HL-60 (cell line): ENCODE measurements around the gene BAHCC1.

Source experiments
- DNase-seq, 2 experiments: peaks; one replicate each; pipeline ENCODE4 v3.0.0-alpha.2; 2010 to 2020; ENCODE audit warnings: low read depth in 1 of 2, low spot score in 1 of 2
- H3K27ac ChIP-seq: fragments of 250-450 bp; sonication (Bioruptor Pico); replicated peaks from 2 replicates; pipeline ENCODE4 v1.5.1; 2020; ENCODE audit warnings: mild to moderate bottlenecking, moderate library complexity
- H3K27me3 ChIP-seq: fragments of 250-450 bp; sonication (Bioruptor Pico); 2 replicates; pipeline ENCODE4 v1.5.1; 2021; ENCODE audit warnings: mild to moderate bottlenecking, moderate library complexity; ENCODE audit not compliant: insufficient read depth, poor library complexity, severe bottlenecking
- H3K4me3 ChIP-seq: replicated peaks from 2 replicates; pipeline ENCODE4 v1.5.1; 2011; ENCODE audit warnings: mild to moderate bottlenecking, control low read depth, low read length; ENCODE audit not compliant: insufficient read depth
- GABPA ChIP-seq: IDR thresholded peaks from 2 replicates; pipeline ENCODE4 v1.6.1; 2012; ENCODE audit warnings: low read depth
- POLR2AphosphoS5 ChIP-seq: IDR thresholded peaks from 2 replicates; pipeline ENCODE4 v1.6.1; 2012; ENCODE audit warnings: low read depth
- SPI1 ChIP-seq: IDR thresholded peaks from 2 replicates; pipeline ENCODE4 v1.6.1; 2012; ENCODE audit warnings: low read depth, mild to moderate bottlenecking, borderline replicate concordance
- TF ChIP-seq, protein P1 (sequence below): IDR thresholded peaks from 2 replicates; pipeline ENCODE4 v1.6.1; 2012; ENCODE audit warnings: low read depth; ENCODE audit not compliant: insufficient replicate concordance
- TF ChIP-seq, protein P2 (sequence below): IDR thresholded peaks from one replicate; pipeline ENCODE4 v1.5.1; 2011; ENCODE audit warnings: low read length, control low read depth, inconsistent platforms; ENCODE audit not compliant: insufficient read depth

BAHCC1 gene

DNA sequence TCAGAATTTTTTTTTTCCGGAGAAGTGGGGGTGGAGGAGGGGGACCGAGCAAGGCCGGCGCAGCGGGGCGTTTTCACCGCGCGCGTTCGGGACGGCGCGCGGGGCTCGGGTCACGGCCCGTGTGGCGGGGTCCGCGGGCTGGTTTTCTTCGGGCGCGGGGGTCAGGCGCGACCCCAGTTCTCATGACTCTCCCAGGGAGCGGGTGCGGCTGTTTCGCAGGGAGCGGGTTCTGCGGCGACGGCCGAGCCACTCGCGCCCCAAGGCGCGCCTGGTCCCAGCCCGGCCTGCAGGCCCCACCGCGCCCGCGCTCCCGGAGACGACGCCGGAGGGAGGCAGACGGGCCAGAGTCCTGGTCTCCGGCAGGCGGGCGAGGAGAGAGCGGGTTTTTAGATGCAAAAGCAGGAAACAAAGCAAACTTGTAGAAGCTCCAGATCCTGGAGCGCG lies 1.0 kb downstream of the BAHCC1 start:
- H3K4me3 ChIP-seq: peak overlapping the region; percentile 62
- TF ChIP-seq SPI1: no peak
- TF ChIP-seq POLR2AphosphoS5: no peak; the same call in 1 of the 2 replicates
- TF ChIP-seq GABPA: no peak
- TF ChIP-seq, protein P1, sequence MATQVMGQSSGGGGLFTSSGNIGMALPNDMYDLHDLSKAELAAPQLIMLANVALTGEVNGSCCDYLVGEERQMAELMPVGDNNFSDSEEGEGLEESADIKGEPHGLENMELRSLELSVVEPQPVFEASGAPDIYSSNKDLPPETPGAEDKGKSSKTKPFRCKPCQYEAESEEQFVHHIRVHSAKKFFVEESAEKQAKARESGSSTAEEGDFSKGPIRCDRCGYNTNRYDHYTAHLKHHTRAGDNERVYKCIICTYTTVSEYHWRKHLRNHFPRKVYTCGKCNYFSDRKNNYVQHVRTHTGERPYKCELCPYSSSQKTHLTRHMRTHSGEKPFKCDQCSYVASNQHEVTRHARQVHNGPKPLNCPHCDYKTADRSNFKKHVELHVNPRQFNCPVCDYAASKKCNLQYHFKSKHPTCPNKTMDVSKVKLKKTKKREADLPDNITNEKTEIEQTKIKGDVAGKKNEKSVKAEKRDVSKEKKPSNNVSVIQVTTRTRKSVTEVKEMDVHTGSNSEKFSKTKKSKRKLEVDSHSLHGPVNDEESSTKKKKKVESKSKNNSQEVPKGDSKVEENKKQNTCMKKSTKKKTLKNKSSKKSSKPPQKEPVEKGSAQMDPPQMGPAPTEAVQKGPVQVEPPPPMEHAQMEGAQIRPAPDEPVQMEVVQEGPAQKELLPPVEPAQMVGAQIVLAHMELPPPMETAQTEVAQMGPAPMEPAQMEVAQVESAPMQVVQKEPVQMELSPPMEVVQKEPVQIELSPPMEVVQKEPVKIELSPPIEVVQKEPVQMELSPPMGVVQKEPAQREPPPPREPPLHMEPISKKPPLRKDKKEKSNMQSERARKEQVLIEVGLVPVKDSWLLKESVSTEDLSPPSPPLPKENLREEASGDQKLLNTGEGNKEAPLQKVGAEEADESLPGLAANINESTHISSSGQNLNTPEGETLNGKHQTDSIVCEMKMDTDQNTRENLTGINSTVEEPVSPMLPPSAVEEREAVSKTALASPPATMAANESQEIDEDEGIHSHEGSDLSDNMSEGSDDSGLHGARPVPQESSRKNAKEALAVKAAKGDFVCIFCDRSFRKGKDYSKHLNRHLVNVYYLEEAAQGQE: no peak
- TF ChIP-seq, protein P2, sequence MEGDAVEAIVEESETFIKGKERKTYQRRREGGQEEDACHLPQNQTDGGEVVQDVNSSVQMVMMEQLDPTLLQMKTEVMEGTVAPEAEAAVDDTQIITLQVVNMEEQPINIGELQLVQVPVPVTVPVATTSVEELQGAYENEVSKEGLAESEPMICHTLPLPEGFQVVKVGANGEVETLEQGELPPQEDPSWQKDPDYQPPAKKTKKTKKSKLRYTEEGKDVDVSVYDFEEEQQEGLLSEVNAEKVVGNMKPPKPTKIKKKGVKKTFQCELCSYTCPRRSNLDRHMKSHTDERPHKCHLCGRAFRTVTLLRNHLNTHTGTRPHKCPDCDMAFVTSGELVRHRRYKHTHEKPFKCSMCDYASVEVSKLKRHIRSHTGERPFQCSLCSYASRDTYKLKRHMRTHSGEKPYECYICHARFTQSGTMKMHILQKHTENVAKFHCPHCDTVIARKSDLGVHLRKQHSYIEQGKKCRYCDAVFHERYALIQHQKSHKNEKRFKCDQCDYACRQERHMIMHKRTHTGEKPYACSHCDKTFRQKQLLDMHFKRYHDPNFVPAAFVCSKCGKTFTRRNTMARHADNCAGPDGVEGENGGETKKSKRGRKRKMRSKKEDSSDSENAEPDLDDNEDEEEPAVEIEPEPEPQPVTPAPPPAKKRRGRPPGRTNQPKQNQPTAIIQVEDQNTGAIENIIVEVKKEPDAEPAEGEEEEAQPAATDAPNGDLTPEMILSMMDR: no peak
- DNase-seq: no peak
- peak overlapping the region; percentile 95 for H3K27ac ChIP-seq
- no peaks in the 10 kb centered on the region for H3K27me3 ChIP-seq

DNA sequence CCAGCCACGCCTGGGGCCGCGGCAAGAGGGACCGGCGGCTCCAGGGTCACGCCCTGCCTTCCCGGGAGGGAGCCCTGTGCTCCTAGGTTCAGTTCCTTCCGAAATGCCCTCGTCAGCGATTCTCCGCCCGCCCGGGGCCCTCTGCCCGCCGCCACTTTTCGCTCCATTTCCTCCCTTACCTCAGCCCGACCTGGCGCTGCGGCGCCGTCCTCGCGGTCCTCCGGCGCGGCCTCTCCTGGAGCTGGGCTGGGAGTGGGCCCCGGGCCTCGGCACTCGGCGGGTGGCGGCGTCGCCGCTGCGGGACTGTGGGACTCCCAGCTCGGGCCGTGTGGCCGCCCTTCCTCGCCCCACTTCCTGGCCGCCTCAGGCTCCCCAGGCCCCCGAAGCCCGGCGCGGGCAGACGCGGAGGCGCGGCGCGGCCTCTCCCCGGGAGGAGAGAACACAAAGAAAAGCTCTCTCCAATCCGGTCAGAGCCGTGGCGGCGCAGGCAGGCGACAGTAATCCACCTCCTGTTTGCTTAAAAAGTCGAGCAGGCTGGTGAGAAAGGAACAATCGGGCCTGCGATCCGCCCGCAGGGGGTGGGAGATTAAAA lies 1.6 kb downstream of the BAHCC1 start:
- peak in 1 of 2 experiments; percentile 56 for DNase-seq
- TF ChIP-seq, protein P2: no peak
- TF ChIP-seq, protein P1: peak; percentile 13
- no peak for TF ChIP-seq GABPA
- peak; percentile 51 for TF ChIP-seq POLR2AphosphoS5
- Histone ChIP-seq H3K27me3 (no peaks in the 10 kb centered on the region), H3K4me3 (peak overlapping the region; percentile 62), H3K27ac (peak overlapping the region; percentile 95)

DNA sequence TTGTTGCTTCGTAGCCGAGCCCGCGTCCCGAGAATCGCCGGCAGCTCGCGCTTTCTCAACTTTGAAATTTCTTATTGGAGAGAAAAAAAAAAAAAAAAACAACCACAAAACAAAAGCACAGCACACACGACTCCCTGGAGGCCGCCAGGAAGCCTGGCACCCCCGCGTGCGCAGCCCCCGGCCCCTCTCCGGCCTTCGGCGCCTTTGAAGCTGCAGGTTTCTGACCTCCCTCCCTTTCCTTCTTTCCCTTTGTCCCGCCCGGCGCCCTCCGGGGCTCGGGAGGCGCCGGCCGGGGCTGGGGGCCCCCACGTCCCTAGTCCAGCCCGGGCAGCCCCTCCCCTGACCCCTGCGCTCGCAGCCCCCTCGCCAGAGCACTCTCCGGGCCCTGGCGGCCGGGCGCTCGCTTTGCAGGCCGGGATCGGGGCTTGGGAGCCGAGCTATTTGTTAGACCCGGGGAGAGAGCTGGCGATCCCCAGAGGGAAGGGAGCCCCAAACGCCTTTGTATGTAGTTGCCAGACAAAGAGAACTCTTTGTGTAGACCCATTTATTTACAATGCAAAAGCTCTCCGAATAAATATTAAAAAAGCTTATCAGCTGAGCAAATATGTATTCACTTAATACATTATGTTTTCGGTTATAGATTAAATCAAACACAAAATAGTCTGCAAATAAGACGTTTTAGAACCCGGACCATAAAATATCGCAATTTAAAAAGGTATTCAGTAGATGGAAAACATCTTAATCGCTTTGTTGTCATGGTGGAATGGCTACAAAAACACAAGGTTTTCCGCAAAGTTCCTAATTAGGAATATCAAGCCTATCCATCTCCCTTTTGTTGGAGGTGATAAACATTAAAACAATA lies 2.3 kb downstream of the BAHCC1 start:
- H3K27me3 ChIP-seq: no peaks in the 10 kb centered on the region
- peak in 1 of 2 experiments; percentile 61 for DNase-seq
- H3K4me3 ChIP-seq: peak overlapping the region; percentile 62
- TF ChIP-seq GABPA (no peak), SPI1 (no peak), POLR2AphosphoS5 (no peak; the same call in 1 of the 2 replicates)
- TF ChIP-seq, protein P1: no peak
- H3K27ac ChIP-seq: peak overlapping the region; percentile 95
